HEK293 (cell line): ENCODE data around the gene SERTAD3.

ENCODE experiments used
- CTCF ChIA-PET: fragments of 350-600 bp; formaldehyde crosslinking; extraction: SDS; loops from one replicate; lab custom pipeline; 2021; ENCODE audit warnings: antibody characterized with exemption; lab: Yijun Ruan, JAX
- POLR2A ChIA-PET: fragments of 300-600 bp; formaldehyde crosslinking; extraction: SDS; loops from one replicate; lab custom pipeline; 2020; ENCODE audit warnings: antibody characterized with exemption, inconsistent platforms; lab: Yijun Ruan, JAX
- H3K27ac ChIP-seq: fragments of 200-500 bp; sonication (Bioruptor generic); 2 replicates; pipeline ENCODE4 v1.5.1; 2014; ENCODE audit warnings: low read depth, low read length, control low read depth, inconsistent platforms; ENCODE audit errors: extremely low read depth
- H3K36me3 ChIP-seq, 2 experiments: fragments of 200-500 bp in 1 of 2; sonication (Bioruptor generic) in 1 of 2; 1 replicate in 1 of 2; 2 replicates in 1 of 2; pipeline ENCODE4 v1.5.1; 2014 to 2017; ENCODE audit warnings: inconsistent platforms in 2 of 2, low read length in 2 of 2; ENCODE audit not compliant: control insufficient read depth in 2 of 2, insufficient read depth in 1 of 2
- H3K4me1 ChIP-seq: fragments of 200-500 bp; sonication (Bioruptor generic); 2 replicates; pipeline ENCODE4 v1.5.1; 2014; ENCODE audit warnings: mild to moderate bottlenecking, low read length, inconsistent platforms; ENCODE audit not compliant: control insufficient read depth, insufficient read depth
- H3K4me3 ChIP-seq: 2 replicates; pipeline ENCODE4 v1.5.1; 2011; ENCODE audit warnings: low read depth, mild to moderate bottlenecking, control low read depth, low read length, moderate library complexity
- H3K9me3 ChIP-seq: fragments of 200-500 bp; sonication (Bioruptor generic); 2 replicates; pipeline ENCODE4 v1.5.1; 2014; ENCODE audit warnings: low read depth, low read length, inconsistent platforms; ENCODE audit not compliant: control insufficient read depth, insufficient read depth
- GLI4 ChIP-seq: fragments of 450-650 bp; formaldehyde crosslinking; IDR thresholded peaks from 2 replicates; pipeline ENCODE4 v1.5.1; 2016; ENCODE audit warnings: missing biosample characterization, missing genetic modification characterization
- GLIS2 ChIP-seq: fragments of 450-650 bp; formaldehyde crosslinking; IDR thresholded peaks from 2 replicates; pipeline ENCODE4 v1.5.1; 2016; ENCODE audit warnings: missing biosample characterization, missing genetic modification characterization
- HIC1 ChIP-seq: fragments of 450-650 bp; formaldehyde crosslinking; IDR thresholded peaks from 2 replicates; pipeline ENCODE4 v1.5.1; 2016; ENCODE audit warnings: missing biosample characterization, missing genetic modification characterization
- KLF17 ChIP-seq: fragments of 450-650 bp; formaldehyde crosslinking; IDR thresholded peaks from 2 replicates; pipeline ENCODE4 v1.5.1; 2016; ENCODE audit warnings: missing biosample characterization, missing genetic modification characterization
- PRDM1 ChIP-seq: fragments of 450-650 bp; formaldehyde crosslinking; IDR thresholded peaks from 2 replicates; pipeline ENCODE4; 2016; ENCODE audit warnings: missing biosample characterization, missing genetic modification characterization
- REPIN1 ChIP-seq: fragments of 450-650 bp; formaldehyde crosslinking; IDR thresholded peaks from 2 replicates; pipeline ENCODE4 v1.5.1; 2017; ENCODE audit warnings: missing biosample characterization, missing genetic modification characterization, low read depth
- SP2 ChIP-seq: fragments of 450-650 bp; formaldehyde crosslinking; IDR thresholded peaks from 2 replicates; pipeline ENCODE4 v1.5.1; 2016; ENCODE audit warnings: missing biosample characterization, missing genetic modification characterization
- YY2 ChIP-seq: fragments of 450-650 bp; formaldehyde crosslinking; IDR thresholded peaks from 2 replicates; pipeline ENCODE4 v1.5.1; 2016; ENCODE audit warnings: missing biosample characterization, missing genetic modification characterization
- ZBTB26 ChIP-seq: fragments of 450-650 bp; formaldehyde crosslinking; optimal IDR thresholded peaks from 2 replicates; pipeline ENCODE3; 2016; ENCODE audit warnings: missing biosample characterization, mild to moderate bottlenecking, missing genetic modification characterization
- ZBTB49 ChIP-seq: fragments of 450-650 bp; formaldehyde crosslinking; IDR thresholded peaks from 2 replicates; pipeline ENCODE4 v1.5.1; 2016; ENCODE audit warnings: missing biosample characterization, missing genetic modification characterization, low read depth
- ZBTB8A ChIP-seq: fragments of 450-650 bp; formaldehyde crosslinking; IDR thresholded peaks from 2 replicates; pipeline ENCODE4 v1.5.1; 2016; ENCODE audit warnings: missing biosample characterization, missing genetic modification characterization
- ZNF169 ChIP-seq: fragments of 450-650 bp; formaldehyde crosslinking; IDR thresholded peaks from 2 replicates; pipeline ENCODE4 v1.5.1; 2016; ENCODE audit warnings: missing biosample characterization, missing genetic modification characterization
- ZNF223 ChIP-seq: fragments of 450-650 bp; formaldehyde crosslinking; IDR thresholded peaks from 2 replicates; pipeline ENCODE4 v1.5.1; 2016; ENCODE audit warnings: missing biosample characterization, missing genetic modification characterization
- ZNF311 ChIP-seq: fragments of 450-650 bp; formaldehyde crosslinking; IDR thresholded peaks from 2 replicates; pipeline ENCODE4 v1.5.1; 2017; ENCODE audit warnings: missing biosample characterization, missing genetic modification characterization, borderline replicate concordance
- ZNF37A ChIP-seq: fragments of 450-650 bp; IDR thresholded peaks from 2 replicates; pipeline ENCODE4 v1.5.1; 2018; ENCODE audit warnings: missing biosample characterization, missing genetic modification characterization
- ZNF394 ChIP-seq: fragments of 450-650 bp; formaldehyde crosslinking; IDR thresholded peaks from 2 replicates; pipeline ENCODE4 v1.5.1; 2016; ENCODE audit warnings: missing biosample characterization, missing genetic modification characterization, mild to moderate bottlenecking, moderate library complexity, borderline replicate concordance
- ZNF398 ChIP-seq: fragments of 450-650 bp; formaldehyde crosslinking; IDR thresholded peaks from 2 replicates; pipeline ENCODE4 v1.5.1; 2017; ENCODE audit warnings: missing biosample characterization, missing genetic modification characterization
- ZNF518A ChIP-seq: fragments of 450-650 bp; formaldehyde crosslinking; conservative IDR thresholded peaks from 2 replicates; pipeline ENCODE4 v1.5.1; 2016; ENCODE audit warnings: low read depth, missing biosample characterization, missing genetic modification characterization
- ZNF768 ChIP-seq: fragments of 450-650 bp; formaldehyde crosslinking; IDR thresholded peaks from 2 replicates; pipeline ENCODE4 v1.5.1; 2018; ENCODE audit warnings: missing biosample characterization, mild to moderate bottlenecking, missing genetic modification characterization
- ZNF776 ChIP-seq: fragments of 450-650 bp; formaldehyde crosslinking; IDR thresholded peaks from 2 replicates; pipeline ENCODE4 v1.5.0; 2017; ENCODE audit warnings: missing biosample characterization, missing genetic modification characterization, borderline replicate concordance
- ZSCAN16 ChIP-seq: fragments of 450-650 bp; formaldehyde crosslinking; IDR thresholded peaks from 2 replicates; pipeline ENCODE4 v1.5.1; 2016; ENCODE audit warnings: missing biosample characterization, missing genetic modification characterization
- ZSCAN18 ChIP-seq: fragments of 450-650 bp; formaldehyde crosslinking; IDR thresholded peaks from 2 replicates; pipeline ENCODE4 v1.5.1; 2016; ENCODE audit warnings: missing biosample characterization, missing genetic modification characterization

The SERTAD3 gene

GRCh38 chr19:40418040-40418439, 26.1 kb downstream of the SERTAD3 start (continued):
- TF ChIP-seq ZBTB49 (tag by site-specific recombination) (no peak), ZNF311 (no peak), ZSCAN16 (tag by site-specific recombination) (no peak), ZNF776 (no peak), GLI4 (tag by site-specific recombination) (no peak), ZNF768 (tag by site-specific recombination) (peak; percentile 95; the same call in 1 of the 2 replicates), KLF17 (tag by site-specific recombination) (no peak), REPIN1 (tag by site-specific recombination) (no peak), YY2 (tag by site-specific recombination) (no peak), ZNF37A (no peak)
- TF ChIP-seq, all 188 proteins: peak for 4

- Histone ChIP-seq H3K27ac (peak overlapping the region; percentile 30; the same call in 1 of the 2 replicates), H3K36me3 (peaks cover 5 to 10% of the 10 kb centered on the region in 2 experiments), H3K4me1 (peaks cover 14% of the 10 kb centered on the region), H3K4me3 (no peak overlapping the region), H3K9me3 (no peaks in the 10 kb centered on the region)
- POLR2A ChIA-PET: interaction anchor here (0.6 to 1.2 kb wide), 4 partner anchors 26 to 389 kb away, joined by 3 to 4 read pairs (median 4); no protein-coding TSS in a partner anchor
- CTCF ChIA-PET: interaction anchor here (0.7 to 1.8 kb wide), 6 partner anchors 8 to 113 kb away, joined by 3 to 5 read pairs (median 4); partner anchors contain the start of genes BLVRB, SERTAD1 and SERTAD3
- TF ChIP-seq ZBTB8A (tag by site-specific recombination) (no peak), ZNF223 (tag by site-specific recombination) (no peak), ZSCAN18 (tag by site-specific recombination) (no peak), GLIS2 (tag by site-specific recombination) (0 out of 2 replicates have a peak, but pooled peaks have one; percentile 31), ZNF398 (tag by site-specific recombination) (no peak; the same call in 1 of the 2 replicates), ZNF394 (tag by site-specific recombination) (peak; percentile 93), HIC1 (tag by site-specific recombination) (no peak), PRDM1 (tag by site-specific recombination) (no peak), ZNF518A (tag by site-specific recombination) (no peak), SP2 (tag by site-specific recombination) (0 out of 2 replicates have a peak, but pooled peaks have one; percentile 8), ZBTB26 (peak; percentile 4), ZNF169 (no peak)
Measured at GRCh38 chr19:40417643-40417981, 26.5 kb downstream of the SERTAD3 start.
